ENCODE results near the gene CCDC110. TPM values are rescaled to one million over a fixed set of nuclear protein-coding genes. Genes with fewer than 3 reads are reported as not detected.

The CCDC110 gene
- total RNA-seq, 1 experiment from 2014 or later, result 2.7 TPM

- ChIA-PET RAD21 (ENCODE audit: low non-redundant PET in 1 of 2, low total read pairs in 2 of 2, uncharacterized antibody in 2 of 2, unreplicated experiment in 2 of 2) (no interaction called here), POLR2A (interaction anchor here (0.7 to 1.6 kb wide), 5 partner anchors 9 to 203 kb away, joined by 3 to 4 read pairs (median 3); partner anchors contain the start of gene UFSP2), CTCF (interaction anchor here (1.0 kb wide), 1 partner anchor 391 kb away, joined by 3 read pairs; no protein-coding TSS in a partner anchor)
- Histone ChIP-seq H4K20me1 (ENCODE audit: insufficient read depth) (no peaks in the 10 kb centered on the region), H3K27ac (ENCODE audit: low read depth, low read length) (peak overlapping the region; percentile 90), H3K4me3 (replicated peaks in 1 of 2; ENCODE audit: low read depth in 1 of 2, low read length in 2 of 2) (peak overlapping the region; percentile 57 to 61), H3K79me2 (ENCODE audit: insufficient read depth, low read length) (no peaks in the 10 kb centered on the region), H2AFZ (ENCODE audit: low read depth, low read length, poor library complexity, severe bottlenecking) (peak overlapping the region; percentile 5), H3K9ac (ENCODE audit: low read length) (peak overlapping the region; percentile 75), H3K9me3 (ENCODE audit: control insufficient read depth in 1 of 2, insufficient read depth in 1 of 2, low read depth in 1 of 2, low read length in 2 of 2) (no peaks in the 10 kb centered on the region), H3K9me2 (ENCODE audit: insufficient read depth) (no peaks in the 10 kb centered on the region), H3K36me3 (ENCODE audit: control insufficient read depth in 1 of 2, insufficient read depth in 2 of 2, low read length in 2 of 2) (peaks cover 7 to 12% of the 10 kb centered on the region in 2 experiments; a peak in 2 of 4 replicates), H3K27me3 (ENCODE audit: insufficient read depth, low read length) (no peaks in the 10 kb centered on the region), H3K4me2 (ENCODE audit: low read length) (peak overlapping the region; percentile 86), H3K4me1 (ENCODE audit: control insufficient read depth in 1 of 2, insufficient read depth in 2 of 2, low read length in 2 of 2) (peaks cover 11 to 29% of the 10 kb centered on the region in 2 experiments)
- intact Hi-C loops (cut with micrococcal nuclease), result loop anchor here (2.0 to 5.0 kb wide), 2 partner anchors 194 to 201 kb away; partner anchors contain the start of gene CFAP97
- peak; percentile 92 for ATAC-seq
- no TSS peak for BruUV-seq (replicated peaks)
- DNase-seq (ENCODE audit: low read depth, low spot score), result peak; percentile 92
- TF ChIP-seq POLR2A (IDR thresholded peaks at IDR 0.05; ENCODE audit: borderline replicate concordance, extremely low read depth, insufficient read depth, insufficient read length) (peak; percentile 79), EZH2 (IDR thresholded peaks at IDR 0.05) (no peak), CEBPB (IDR thresholded peaks at IDR 0.05; ENCODE audit: low read depth) (no peak; the same call in 1 of the 2 replicates), FOSL1 (IDR thresholded peaks at IDR 0.05; ENCODE audit: low read depth) (no peak), RAD21 (IDR thresholded peaks at IDR 0.05; ENCODE audit: low read depth) (no peak), YY1 (IDR thresholded peaks at IDR 0.05; ENCODE audit: extremely low read depth, insufficient replicate concordance, low read depth, low read length) (peak; percentile 97), ATF3 (IDR thresholded peaks at IDR 0.05) (no peak), EZH2phosphoT487 (IDR thresholded peaks at IDR 0.05; ENCODE audit: borderline replicate concordance) (no peak), JUND (IDR thresholded peaks at IDR 0.05) (peak; percentile 33; the same call in 1 of the 2 replicates), ZNF274 (IDR thresholded peaks at IDR 0.05; ENCODE audit: low read depth, low read length) (no peak), CTCF (IDR thresholded peaks at IDR 0.05 in 2 of 3, conservative IDR thresholded peaks at IDR 0.05 in 1 of 3; ENCODE audit: borderline replicate concordance in 1 of 3, insufficient read depth in 1 of 3, low read depth in 2 of 3, low read length in 2 of 3) (no peak), TCF7L2 (IDR thresholded peaks at IDR 0.05; ENCODE audit: borderline replicate concordance, extremely low read depth, insufficient read depth, insufficient read length) (peak; percentile 7), CBX3 (IDR thresholded peaks at IDR 0.05; ENCODE audit: low read depth) (peak; percentile 88), POLR2AphosphoS5 (IDR thresholded peaks at IDR 0.05; ENCODE audit: low read depth, low read length) (no peak; the same call in 1 of the 2 replicates), REST (IDR thresholded peaks at IDR 0.05; ENCODE audit: low read depth) (no peak; the same call in 1 of the 2 replicates), ZFX (IDR thresholded peaks at IDR 0.05) (peak; percentile 31; the same call in 1 of the 2 replicates), ZBTB33 (IDR thresholded peaks at IDR 0.05; ENCODE audit: extremely low read depth, insufficient replicate concordance, low read length) (peak; percentile 61)
Measured at GRCh38 chr4:185395956-185396723, 75.4 kb downstream of the CCDC110 start.

All from HCT116 (cell line).